ENCODE data around the gene CRTAC1.

DNA sequence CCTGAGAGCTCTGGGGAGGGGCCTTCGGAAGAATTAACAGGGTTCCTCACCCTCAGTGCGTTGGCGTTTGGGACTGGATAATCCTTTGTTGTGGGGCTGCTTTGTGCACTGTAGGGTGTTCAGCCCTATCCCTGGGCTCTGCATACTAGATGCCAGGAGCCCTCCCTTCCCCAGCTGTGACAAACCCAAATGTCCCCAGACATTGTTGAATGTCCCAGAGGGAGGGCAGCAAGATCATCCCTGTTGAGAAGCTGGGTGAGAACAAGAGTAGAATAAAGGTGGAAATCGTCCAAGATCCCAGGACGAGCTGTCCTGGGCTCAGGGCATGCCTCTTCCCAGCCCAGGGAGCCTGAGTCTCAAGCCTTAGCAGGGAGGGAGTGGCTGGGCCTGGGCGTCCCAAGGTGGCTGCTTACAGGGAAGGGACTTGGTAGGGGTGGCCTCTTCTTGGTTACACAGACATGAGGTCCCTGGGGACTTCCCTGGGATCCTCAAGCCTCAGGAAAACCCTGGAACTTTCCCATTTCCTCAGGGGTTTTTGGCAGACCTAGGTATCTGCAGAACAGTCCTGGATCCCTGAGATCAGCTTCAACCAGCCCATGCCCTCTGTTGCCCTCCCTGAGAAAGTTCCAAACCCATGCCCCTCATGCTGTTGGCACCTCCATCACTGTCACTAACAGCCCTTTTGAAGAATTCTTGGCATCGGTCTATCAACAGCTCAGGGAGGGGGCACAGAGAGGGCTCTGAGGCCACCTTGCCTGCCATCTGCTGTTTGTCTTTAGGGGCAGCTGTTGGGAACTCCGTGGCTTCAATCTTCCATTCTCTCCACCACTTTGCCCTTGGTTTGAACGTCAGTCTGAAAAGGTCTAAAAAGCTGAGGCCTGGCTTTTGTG is 127.0 kb downstream of the CRTAC1 start:
- TF ChIP-seq, protein P1, sequence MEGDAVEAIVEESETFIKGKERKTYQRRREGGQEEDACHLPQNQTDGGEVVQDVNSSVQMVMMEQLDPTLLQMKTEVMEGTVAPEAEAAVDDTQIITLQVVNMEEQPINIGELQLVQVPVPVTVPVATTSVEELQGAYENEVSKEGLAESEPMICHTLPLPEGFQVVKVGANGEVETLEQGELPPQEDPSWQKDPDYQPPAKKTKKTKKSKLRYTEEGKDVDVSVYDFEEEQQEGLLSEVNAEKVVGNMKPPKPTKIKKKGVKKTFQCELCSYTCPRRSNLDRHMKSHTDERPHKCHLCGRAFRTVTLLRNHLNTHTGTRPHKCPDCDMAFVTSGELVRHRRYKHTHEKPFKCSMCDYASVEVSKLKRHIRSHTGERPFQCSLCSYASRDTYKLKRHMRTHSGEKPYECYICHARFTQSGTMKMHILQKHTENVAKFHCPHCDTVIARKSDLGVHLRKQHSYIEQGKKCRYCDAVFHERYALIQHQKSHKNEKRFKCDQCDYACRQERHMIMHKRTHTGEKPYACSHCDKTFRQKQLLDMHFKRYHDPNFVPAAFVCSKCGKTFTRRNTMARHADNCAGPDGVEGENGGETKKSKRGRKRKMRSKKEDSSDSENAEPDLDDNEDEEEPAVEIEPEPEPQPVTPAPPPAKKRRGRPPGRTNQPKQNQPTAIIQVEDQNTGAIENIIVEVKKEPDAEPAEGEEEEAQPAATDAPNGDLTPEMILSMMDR (IDR thresholded peaks at IDR 0.05) = no peak
- TF ChIP-seq MAX (IDR thresholded peaks at IDR 0.05; ENCODE audit: low read depth) (no peak), EZH2phosphoT487 (IDR thresholded peaks at IDR 0.05; ENCODE audit: borderline replicate concordance, low read depth) (no peak), SMC3 (IDR thresholded peaks at IDR 0.05; ENCODE audit: low read depth, low read length) (no peak), REST (IDR thresholded peaks at IDR 0.05; ENCODE audit: low read depth, low read length) (no peak), TEAD4 (IDR thresholded peaks at IDR 0.05; ENCODE audit: borderline replicate concordance, insufficient read depth) (no peak), MXI1 (IDR thresholded peaks at IDR 0.05; ENCODE audit: low read depth, low read length) (no peak), ELF1 (IDR thresholded peaks at IDR 0.05) (no peak), EP300 (IDR thresholded peaks at IDR 0.05; ENCODE audit: borderline replicate concordance in 1 of 2, low read depth in 1 of 2, low read length in 1 of 2) (no peak), JUND (IDR thresholded peaks at IDR 0.05) (no peak)
- TF ChIP-seq, protein P2, sequence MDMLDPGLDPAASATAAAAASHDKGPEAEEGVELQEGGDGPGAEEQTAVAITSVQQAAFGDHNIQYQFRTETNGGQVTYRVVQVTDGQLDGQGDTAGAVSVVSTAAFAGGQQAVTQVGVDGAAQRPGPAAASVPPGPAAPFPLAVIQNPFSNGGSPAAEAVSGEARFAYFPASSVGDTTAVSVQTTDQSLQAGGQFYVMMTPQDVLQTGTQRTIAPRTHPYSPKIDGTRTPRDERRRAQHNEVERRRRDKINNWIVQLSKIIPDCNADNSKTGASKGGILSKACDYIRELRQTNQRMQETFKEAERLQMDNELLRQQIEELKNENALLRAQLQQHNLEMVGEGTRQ (IDR thresholded peaks at IDR 0.05; ENCODE audit: borderline replicate concordance, low read depth, low read length) = no peak
